HepG2 (cell line): Measurements from ENCODE around the gene JADE2. TPM values are rescaled to one million over a fixed set of nuclear protein-coding genes. Genes with fewer than 3 reads are reported as not detected.

Experiments
- ATF7 ChIP-seq, 2 experiments: fragments of 450-650 bp in 1 of 2; sonication (generic) in 1 of 2; formaldehyde crosslinking in 1 of 2; IDR thresholded peaks; 2 replicates each; pipeline versions ENCODE4 v1.4.0 to v1.6.1; 2016 to 2020; ENCODE audit warnings: antibody characterized with exemption in 1 of 2, mild to moderate bottlenecking in 1 of 2, missing genetic modification reagents in 1 of 2
- BRCA1 ChIP-seq: sonication (generic); formaldehyde crosslinking; IDR thresholded peaks from 2 replicates; pipeline ENCODE4 v1.4.0; 2020; ENCODE audit warnings: missing genetic modification reagents
- GATAD1 ChIP-seq: IDR thresholded peaks from 2 replicates; pipeline ENCODE4 v1.6.1; 2016; ENCODE audit warnings: missing genetic modification reagents, missing compliant biosample characterization
- HOXA9 ChIP-seq: sonication (generic); formaldehyde crosslinking; IDR thresholded peaks from 2 replicates; pipeline ENCODE4 v1.8.1; 2022; ENCODE audit warnings: missing genetic modification reagents, mild to moderate bottlenecking, moderate library complexity, borderline replicate concordance
- MYNN ChIP-seq: sonication (generic); formaldehyde crosslinking; IDR thresholded peaks from 2 replicates; pipeline ENCODE4 v1.4.0; 2020; ENCODE audit warnings: mild to moderate bottlenecking, low read depth, missing genetic modification reagents
- NFE2L2 ChIP-seq: fragments of 150-350 bp; IDR thresholded peaks from 2 replicates; pipeline ENCODE4 v1.6.1; 2014; ENCODE audit warnings: low read length
- NR3C1 ChIP-seq: sonication (generic); formaldehyde crosslinking; IDR thresholded peaks from 2 replicates; pipeline ENCODE4 v1.4.0; 2020; ENCODE audit warnings: missing genetic modification reagents
- PAWR ChIP-seq: sonication (generic); formaldehyde crosslinking; IDR thresholded peaks from 2 replicates; pipeline ENCODE4 v1.4.0; 2020; ENCODE audit warnings: missing genetic modification reagents, mild to moderate bottlenecking, borderline replicate concordance
- PHF20 ChIP-seq: sonication (generic); formaldehyde crosslinking; IDR thresholded peaks from 2 replicates; pipeline ENCODE4 v1.5.0; 2020; ENCODE audit warnings: mild to moderate bottlenecking, missing genetic modification reagents
- RFXANK ChIP-seq: IDR thresholded peaks from 2 replicates; pipeline ENCODE4 v1.6.1; 2016
- SIN3A ChIP-seq: IDR thresholded peaks from 2 replicates; pipeline ENCODE4 v1.6.1; 2011; ENCODE audit warnings: low read depth, mild to moderate bottlenecking, control low read depth, low read length, borderline replicate concordance
- SMYD3 ChIP-seq: sonication (generic); formaldehyde crosslinking; IDR thresholded peaks from 2 replicates; pipeline ENCODE4 v1.8.1; 2023; ENCODE audit warnings: mild to moderate bottlenecking, missing genetic modification reagents
- YEATS4 ChIP-seq: sonication (generic); formaldehyde crosslinking; IDR thresholded peaks from 2 replicates; pipeline ENCODE4 v1.4.0; 2020; ENCODE audit warnings: missing genetic modification reagents, borderline replicate concordance
- ZNF143 ChIP-seq: sonication (generic); formaldehyde crosslinking; IDR thresholded peaks from 2 replicates; pipeline ENCODE4 v1.4.0; 2020; ENCODE audit warnings: missing genetic modification reagents
- ZNF264 ChIP-seq: sonication (generic); formaldehyde crosslinking; IDR thresholded peaks from 2 replicates; pipeline ENCODE4 v1.4.0; 2020; ENCODE audit warnings: missing genetic modification reagents
- ZNF350 ChIP-seq: sonication (generic); formaldehyde crosslinking; IDR thresholded peaks from 2 replicates; pipeline ENCODE4 v1.4.0; 2020; ENCODE audit warnings: mild to moderate bottlenecking, low read depth, missing genetic modification reagents, borderline replicate concordance
- ZNF446 ChIP-seq: sonication (generic); formaldehyde crosslinking; IDR thresholded peaks from 2 replicates; pipeline ENCODE4 v1.5.0; 2020; ENCODE audit warnings: mild to moderate bottlenecking, missing genetic modification reagents
- ZNF572 ChIP-seq: sonication (generic); formaldehyde crosslinking; IDR thresholded peaks from 2 replicates; pipeline ENCODE4 v1.5.1; 2020; ENCODE audit warnings: mild to moderate bottlenecking, missing genetic modification reagents
- ZNF605 ChIP-seq: sonication (generic); formaldehyde crosslinking; IDR thresholded peaks from 2 replicates; pipeline ENCODE4 v1.8.0; 2022; ENCODE audit warnings: mild to moderate bottlenecking, missing genetic modification reagents
- ZNF703 ChIP-seq: sonication (generic); formaldehyde crosslinking; IDR thresholded peaks from 2 replicates; pipeline ENCODE4 v1.5.1; 2020; ENCODE audit warnings: missing genetic modification reagents, mild to moderate bottlenecking, moderate library complexity, borderline replicate concordance
- ZNF746 ChIP-seq: sonication (generic); formaldehyde crosslinking; IDR thresholded peaks from 2 replicates; pipeline ENCODE4 v1.8.0; 2022; ENCODE audit warnings: mild to moderate bottlenecking, missing genetic modification reagents
- ZNF747 ChIP-seq: sonication (generic); formaldehyde crosslinking; IDR thresholded peaks from 2 replicates; pipeline ENCODE4 v1.8.1; 2023; ENCODE audit warnings: missing genetic modification reagents, mild to moderate bottlenecking, borderline replicate concordance
- ZNF776 ChIP-seq: sonication (generic); formaldehyde crosslinking; IDR thresholded peaks from 2 replicates; pipeline ENCODE4 v1.4.0; 2020; ENCODE audit warnings: mild to moderate bottlenecking, missing genetic modification reagents
- ZSCAN20 ChIP-seq: sonication (generic); formaldehyde crosslinking; IDR thresholded peaks from 2 replicates; pipeline ENCODE4 v1.4.0; 2020; ENCODE audit warnings: missing genetic modification reagents, mild to moderate bottlenecking, borderline replicate concordance
- ZSCAN25 ChIP-seq: sonication (generic); formaldehyde crosslinking; IDR thresholded peaks from 2 replicates; pipeline ENCODE4 v1.8.0; 2022; ENCODE audit warnings: mild to moderate bottlenecking, missing genetic modification reagents
- polyA plus RNA-seq, 8 experiments: library from polyadenylated mRNA; depleted of rRNA in 3 of 8; stranded (reverse) in 7 of 8; unstranded in 1 of 8; fragments of >200 nt; fragmentation: Illumina TruSeq in 4 of 8; extraction: Trizol in 4 of 8; gene quantifications; 2 replicates each; pipeline versions ENCODE4 v1.2.1 to v1.2.3, GENCODE V29; 2011 to 2016; ENCODE audit warnings: low read depth in 4 of 8, missing spikeins in 1 of 8, mixed read lengths in 1 of 8; ENCODE audit not compliant: insufficient read depth in 1 of 8
- total RNA-seq, 5 experiments: library from RNA; depleted of rRNA; stranded (reverse); fragments of >200 nt; fragmentation: Illumina TruSeq; extraction: Trizol; gene quantifications; 2 replicates each; pipeline ENCODE4 v1.2.3, GENCODE V29; 2016; ENCODE audit warnings: low read depth in 1 of 5
- TF ChIP-seq, protein P1 (sequence below): sonication (generic); formaldehyde crosslinking; IDR thresholded peaks from 2 replicates; pipeline ENCODE4 v1.4.0; 2020; ENCODE audit warnings: missing genetic modification reagents
- TF ChIP-seq, protein P2 (sequence below): sonication (generic); formaldehyde crosslinking; IDR thresholded peaks from 2 replicates; pipeline ENCODE4 v1.5.0; 2020; ENCODE audit warnings: missing genetic modification reagents
- TF ChIP-seq, protein P3 (sequence below): sonication (generic); formaldehyde crosslinking; IDR thresholded peaks from 2 replicates; pipeline ENCODE4 v1.8.0; 2022; ENCODE audit warnings: mild to moderate bottlenecking, missing genetic modification reagents; ENCODE audit not compliant: insufficient replicate concordance

The JADE2 gene
- total and polyA plus RNA-seq, 2 of the 13 experiments (the other 11 are each of a cell fraction or from before 2014, with no cell fraction given): 7.5 to 15.1 TPM

DNA sequence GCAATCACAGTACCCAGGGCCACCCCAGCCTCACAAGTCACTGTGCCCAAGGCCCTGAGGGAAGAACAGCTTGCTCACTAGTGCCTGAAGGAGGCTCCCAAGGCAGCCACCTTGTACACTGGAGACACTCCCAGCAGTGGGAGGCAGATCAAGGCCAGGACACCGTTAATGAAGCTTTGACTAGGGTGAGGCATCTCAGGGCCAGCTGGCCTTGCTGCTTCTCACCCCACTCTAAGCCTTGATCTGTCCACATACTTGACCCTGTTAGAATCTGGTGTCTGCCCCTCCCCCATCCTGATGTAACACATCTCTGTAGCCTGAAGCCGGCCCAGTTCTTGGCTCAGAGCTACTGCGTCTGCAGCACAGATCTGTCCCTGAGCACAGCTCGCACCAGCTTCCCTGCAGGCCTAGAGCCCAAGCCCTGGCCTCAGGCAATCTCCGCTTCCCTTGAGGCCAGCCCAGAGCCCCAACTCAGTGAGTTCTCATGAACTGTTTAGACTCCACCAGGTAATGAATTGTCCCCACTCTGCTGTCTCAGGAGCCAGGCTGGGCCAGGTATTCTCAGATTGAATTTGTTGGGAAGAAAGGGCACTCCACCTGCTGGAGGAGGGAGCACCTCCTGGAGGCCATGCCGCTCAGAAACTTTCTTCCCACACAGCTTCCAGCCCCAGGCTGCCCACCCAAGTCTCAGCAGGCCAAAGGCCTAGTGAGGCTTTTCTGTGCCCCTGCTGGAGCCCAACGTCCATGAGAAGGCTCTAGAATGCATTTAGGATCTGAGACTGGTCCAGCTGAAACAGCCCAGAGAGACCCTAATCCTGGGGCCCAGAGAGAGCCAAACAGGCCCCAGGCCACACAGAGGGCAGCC lies 13.4 kb upstream of the JADE2 start (continued):
- TF ChIP-seq, protein P1, sequence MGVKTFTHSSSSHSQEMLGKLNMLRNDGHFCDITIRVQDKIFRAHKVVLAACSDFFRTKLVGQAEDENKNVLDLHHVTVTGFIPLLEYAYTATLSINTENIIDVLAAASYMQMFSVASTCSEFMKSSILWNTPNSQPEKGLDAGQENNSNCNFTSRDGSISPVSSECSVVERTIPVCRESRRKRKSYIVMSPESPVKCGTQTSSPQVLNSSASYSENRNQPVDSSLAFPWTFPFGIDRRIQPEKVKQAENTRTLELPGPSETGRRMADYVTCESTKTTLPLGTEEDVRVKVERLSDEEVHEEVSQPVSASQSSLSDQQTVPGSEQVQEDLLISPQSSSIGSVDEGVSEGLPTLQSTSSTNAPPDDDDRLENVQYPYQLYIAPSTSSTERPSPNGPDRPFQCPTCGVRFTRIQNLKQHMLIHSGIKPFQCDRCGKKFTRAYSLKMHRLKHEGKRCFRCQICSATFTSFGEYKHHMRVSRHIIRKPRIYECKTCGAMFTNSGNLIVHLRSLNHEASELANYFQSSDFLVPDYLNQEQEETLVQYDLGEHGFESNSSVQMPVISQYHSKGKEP: no peak
- no peak for TF ChIP-seq HOXA9
- peak; percentile 40; the same call in 1 of the 2 replicates for TF ChIP-seq ZNF605 (CRISPR knock-in tag)
- no peak for TF ChIP-seq SMYD3 (CRISPR knock-in tag)
- no peak for TF ChIP-seq ZNF703 (CRISPR knock-in tag)
- no peak for TF ChIP-seq MYNN (CRISPR knock-in tag)
- no peak for TF ChIP-seq YEATS4 (CRISPR knock-in tag)
- TF ChIP-seq BRCA1 (CRISPR knock-in tag): no peak
- TF ChIP-seq NR3C1: no peak
- peak; percentile 52; the same call in 1 of the 2 replicates for TF ChIP-seq GATAD1 (CRISPR knock-in tag)
- no peak for TF ChIP-seq ZNF776 (CRISPR knock-in tag)
- TF ChIP-seq, protein P2, sequence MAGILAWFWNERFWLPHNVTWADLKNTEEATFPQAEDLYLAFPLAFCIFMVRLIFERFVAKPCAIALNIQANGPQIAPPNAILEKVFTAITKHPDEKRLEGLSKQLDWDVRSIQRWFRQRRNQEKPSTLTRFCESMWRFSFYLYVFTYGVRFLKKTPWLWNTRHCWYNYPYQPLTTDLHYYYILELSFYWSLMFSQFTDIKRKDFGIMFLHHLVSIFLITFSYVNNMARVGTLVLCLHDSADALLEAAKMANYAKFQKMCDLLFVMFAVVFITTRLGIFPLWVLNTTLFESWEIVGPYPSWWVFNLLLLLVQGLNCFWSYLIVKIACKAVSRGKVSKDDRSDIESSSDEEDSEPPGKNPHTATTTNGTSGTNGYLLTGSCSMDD (CRISPR knock-in tag): no peak
- no peak for TF ChIP-seq ZNF143 (CRISPR knock-in tag)
- no peak for TF ChIP-seq ZNF746
- TF ChIP-seq SIN3A: no peak
- no peak for TF ChIP-seq NFE2L2
- no peak for TF ChIP-seq ATF7 (IDR thresholded peaks at IDR 0.05)
- TF ChIP-seq ATF7 (CRISPR knock-in tag; IDR thresholded peaks at IDR 0.05): no peak
- TF ChIP-seq PHF20 (CRISPR knock-in tag): no peak
- TF ChIP-seq ZNF446: no peak
- TF ChIP-seq RFXANK (CRISPR knock-in tag): 0 out of 2 replicates have a peak, but pooled peaks have one; percentile 68
- TF ChIP-seq ZSCAN25 (CRISPR knock-in tag): peak; percentile 54; the same call in 1 of the 2 replicates
- no peak for TF ChIP-seq ZNF350 (CRISPR knock-in tag)
- no peak for TF ChIP-seq ZNF747 (CRISPR knock-in tag)
- TF ChIP-seq, protein P3, sequence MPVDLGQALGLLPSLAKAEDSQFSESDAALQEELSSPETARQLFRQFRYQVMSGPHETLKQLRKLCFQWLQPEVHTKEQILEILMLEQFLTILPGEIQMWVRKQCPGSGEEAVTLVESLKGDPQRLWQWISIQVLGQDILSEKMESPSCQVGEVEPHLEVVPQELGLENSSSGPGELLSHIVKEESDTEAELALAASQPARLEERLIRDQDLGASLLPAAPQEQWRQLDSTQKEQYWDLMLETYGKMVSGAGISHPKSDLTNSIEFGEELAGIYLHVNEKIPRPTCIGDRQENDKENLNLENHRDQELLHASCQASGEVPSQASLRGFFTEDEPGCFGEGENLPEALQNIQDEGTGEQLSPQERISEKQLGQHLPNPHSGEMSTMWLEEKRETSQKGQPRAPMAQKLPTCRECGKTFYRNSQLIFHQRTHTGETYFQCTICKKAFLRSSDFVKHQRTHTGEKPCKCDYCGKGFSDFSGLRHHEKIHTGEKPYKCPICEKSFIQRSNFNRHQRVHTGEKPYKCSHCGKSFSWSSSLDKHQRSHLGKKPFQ: no peak
- no peak for TF ChIP-seq ZNF572
- no peak for TF ChIP-seq ZSCAN20 (CRISPR knock-in tag)
- no peak for TF ChIP-seq PAWR
- TF ChIP-seq ZNF264: no peak
